Keratinocyte (primary cell): ENCODE results near the gene ITGB1BP1. TPM values are rescaled to one million over a fixed set of nuclear protein-coding genes. Genes with fewer than 3 reads are reported as not detected.

Source experiments
- DNase-seq: peaks from one replicate; pipeline ENCODE4 v3.0.0-alpha.2; 2011; ENCODE audit warnings: low read depth, missing footprints, low spot score
- FAIRE-seq: peaks from 2 replicates; lab custom pipeline; 2011; peaks lifted over from hg19 to GRCh38; lab: Jason Lieb, UNC
- H2AFZ ChIP-seq: 2 replicates; pipeline ENCODE4 v1.6.0; 2012; ENCODE audit warnings: low read length, control low read depth, inconsistent platforms; ENCODE audit not compliant: control insufficient read depth
- H3K27ac ChIP-seq: 2 replicates; pipeline ENCODE4 v1.5.1; 2011; ENCODE audit warnings: low read length; ENCODE audit not compliant: control insufficient read depth, insufficient read depth
- H3K27me3 ChIP-seq: 3 replicates; pipeline ENCODE4 v1.6.0; 2011; ENCODE audit warnings: low read length; ENCODE audit not compliant: control insufficient read depth, insufficient read depth; ENCODE audit errors: extremely low read depth
- H3K36me3 ChIP-seq, 2 experiments: 2 replicates in 1 of 2; 3 replicates in 1 of 2; pipeline ENCODE4 v1.5.1; 2011; ENCODE audit warnings: low read length in 2 of 2, mild to moderate bottlenecking in 1 of 2; ENCODE audit not compliant: control insufficient read depth in 2 of 2, insufficient read depth in 2 of 2; ENCODE audit errors: extremely low read depth in 1 of 2
- H3K4me1 ChIP-seq: 3 replicates; pipeline ENCODE4 v1.5.1; 2011; ENCODE audit warnings: low read length; ENCODE audit not compliant: control insufficient read depth, insufficient read depth; ENCODE audit errors: extremely low read depth
- H3K4me2 ChIP-seq: 3 replicates; pipeline ENCODE4 v1.6.0; 2011; ENCODE audit warnings: low read depth, low read length; ENCODE audit not compliant: control insufficient read depth, insufficient read depth; ENCODE audit errors: extremely low read depth
- H3K4me3 ChIP-seq, 3 experiments: fragments of 200-600 bp in 1 of 3; sonication (generic) in 1 of 3; 2 replicates in 2 of 3; 3 replicates in 1 of 3; pipeline ENCODE4 v1.5.1; 2011 to 2016; ENCODE audit warnings: low read length in 3 of 3, mild to moderate bottlenecking in 3 of 3, control low read depth in 2 of 3, inconsistent platforms in 1 of 3, low read depth in 1 of 3, mixed read lengths in 1 of 3, mixed run types in 1 of 3, moderate library complexity in 1 of 3; ENCODE audit not compliant: control insufficient read depth in 2 of 3, insufficient read depth in 2 of 3; ENCODE audit errors: extremely low read depth in 1 of 3
- H3K79me2 ChIP-seq: 2 replicates; pipeline ENCODE4 v1.6.0; 2012; ENCODE audit warnings: low read length; ENCODE audit not compliant: control insufficient read depth, insufficient read depth
- H3K9ac ChIP-seq: 3 replicates; pipeline ENCODE4 v1.6.0; 2011; ENCODE audit warnings: low read length; ENCODE audit not compliant: control insufficient read depth, insufficient read depth; ENCODE audit errors: extremely low read depth
- H3K9me1 ChIP-seq: 3 replicates; pipeline ENCODE4 v1.6.0; 2011; ENCODE audit warnings: low read length; ENCODE audit not compliant: control insufficient read depth, insufficient read depth; ENCODE audit errors: extremely low read depth
- H3K9me3 ChIP-seq: 2 replicates; pipeline ENCODE4 v1.5.1; 2012; ENCODE audit warnings: low read depth, low read length; ENCODE audit not compliant: control insufficient read depth
- H4K20me1 ChIP-seq: 3 replicates; pipeline ENCODE4 v1.6.0; 2011; ENCODE audit warnings: low read length; ENCODE audit not compliant: control insufficient read depth, insufficient read depth; ENCODE audit errors: extremely low read depth
- EZH2 ChIP-seq: IDR thresholded peaks from one replicate; pipeline ENCODE4 v1.6.1; 2012; ENCODE audit warnings: inconsistent platforms, mild to moderate bottlenecking, low read length, moderate library complexity
- dilution Hi-C: fragments of 300-500 bp; cut with MboI; formaldehyde crosslinking; loops from one replicate; pipeline ENCODE4 v1.7.0; 2020; ENCODE audit warnings: low sequenced_read_pairs; ENCODE audit not compliant: extremely low pct_ligation_motif_present
- polyA plus RNA-seq, 5 experiments: library from polyadenylated mRNA; depleted of rRNA in 3 of 5; stranded (reverse) in 3 of 5; stranded (forward) in 1 of 5; unstranded in 1 of 5; fragments of >200 nt; gene quantifications; 1 replicate in 1 of 5; 2 replicates in 3 of 5; 3 replicates in 1 of 5; pipeline versions ENCODE4 v1.2.1 to v1.2.3, GENCODE V29; 2011 to 2012; ENCODE audit warnings: missing spikeins in 2 of 5, low read depth in 1 of 5, low replicate concordance in 1 of 5
- TF ChIP-seq, protein P1 (sequence below), 3 experiments: IDR thresholded peaks in 1 of 3; conservative IDR thresholded peaks in 1 of 3; optimal IDR thresholded peaks in 1 of 3; 2 replicates in 2 of 3; 3 replicates in 1 of 3; pipeline versions ENCODE3 to v1.5.1; 2011; ENCODE audit warnings: low read length in 3 of 3, mild to moderate bottlenecking in 3 of 3, moderate library complexity in 2 of 3, control low read depth in 1 of 3, inconsistent platforms in 1 of 3; ENCODE audit not compliant: insufficient read depth in 2 of 3; ENCODE audit errors: extremely low read depth in 1 of 3

ITGB1BP1 gene
- polyA plus RNA-seq, 1 donor (not counting 4 experiments of a cell fraction or from before 2014, with no cell fraction given), result 169 TPM

DNA sequence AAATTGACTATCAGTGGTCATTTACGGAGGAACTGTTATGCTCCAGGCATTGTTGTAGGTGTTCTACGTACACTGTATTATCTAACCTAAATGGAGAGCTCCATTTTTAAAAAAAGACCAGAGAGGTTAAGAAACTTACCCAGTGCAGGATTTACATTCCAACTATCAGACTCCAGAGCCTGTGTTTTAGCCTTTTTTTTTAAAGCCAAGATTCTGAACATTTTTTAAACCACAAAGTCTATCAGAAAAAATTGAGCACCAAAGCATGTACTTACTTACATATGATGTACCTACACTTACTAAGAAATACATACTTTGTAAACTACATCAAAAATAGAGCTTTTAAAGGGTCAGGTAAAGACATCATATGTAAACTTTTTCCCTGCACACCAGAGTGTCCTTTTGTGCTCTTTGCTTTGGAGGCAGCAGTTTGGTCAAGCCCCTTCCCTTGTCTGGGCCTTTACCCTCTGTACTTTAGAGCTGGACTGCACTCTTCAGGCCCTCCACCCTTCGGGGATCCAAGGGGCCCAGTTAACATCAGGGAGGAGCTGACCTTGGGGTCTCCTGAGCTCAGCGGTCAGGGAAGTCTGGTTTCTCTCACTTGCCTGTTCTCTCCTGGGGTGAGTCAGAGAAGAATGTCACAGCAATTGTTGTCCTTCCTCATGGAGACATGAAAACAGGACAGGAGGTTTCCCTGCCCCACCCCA is 58.4 kb downstream of the ITGB1BP1 start:
- dilution Hi-C loops, result no loop called here
- Histone ChIP-seq H4K20me1 (peaks cover 2% of the 10 kb centered on the region), H3K4me3 (no peak overlapping the region), H3K79me2 (no peaks in the 10 kb centered on the region), H3K9me3 (no peaks in the 10 kb centered on the region), H3K27me3 (no peaks in the 10 kb centered on the region), H3K4me1 (no peaks in the 10 kb centered on the region), H3K9ac (no peak overlapping the region), H3K4me2 (no peak overlapping the region), H3K27ac (no peak overlapping the region), H3K36me3 (peaks cover 45% of the 10 kb centered on the region in 2 experiments), H3K9me1 (no peaks in the 10 kb centered on the region), H2AFZ (no peak overlapping the region)
- TF ChIP-seq, protein P1, sequence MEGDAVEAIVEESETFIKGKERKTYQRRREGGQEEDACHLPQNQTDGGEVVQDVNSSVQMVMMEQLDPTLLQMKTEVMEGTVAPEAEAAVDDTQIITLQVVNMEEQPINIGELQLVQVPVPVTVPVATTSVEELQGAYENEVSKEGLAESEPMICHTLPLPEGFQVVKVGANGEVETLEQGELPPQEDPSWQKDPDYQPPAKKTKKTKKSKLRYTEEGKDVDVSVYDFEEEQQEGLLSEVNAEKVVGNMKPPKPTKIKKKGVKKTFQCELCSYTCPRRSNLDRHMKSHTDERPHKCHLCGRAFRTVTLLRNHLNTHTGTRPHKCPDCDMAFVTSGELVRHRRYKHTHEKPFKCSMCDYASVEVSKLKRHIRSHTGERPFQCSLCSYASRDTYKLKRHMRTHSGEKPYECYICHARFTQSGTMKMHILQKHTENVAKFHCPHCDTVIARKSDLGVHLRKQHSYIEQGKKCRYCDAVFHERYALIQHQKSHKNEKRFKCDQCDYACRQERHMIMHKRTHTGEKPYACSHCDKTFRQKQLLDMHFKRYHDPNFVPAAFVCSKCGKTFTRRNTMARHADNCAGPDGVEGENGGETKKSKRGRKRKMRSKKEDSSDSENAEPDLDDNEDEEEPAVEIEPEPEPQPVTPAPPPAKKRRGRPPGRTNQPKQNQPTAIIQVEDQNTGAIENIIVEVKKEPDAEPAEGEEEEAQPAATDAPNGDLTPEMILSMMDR (optimal IDR thresholded peaks at IDR 0.05 in 1 of 3, IDR thresholded peaks at IDR 0.05 in 1 of 3, conservative IDR thresholded peaks at IDR 0.05 in 1 of 3; ENCODE audit: extremely low read depth in 1 of 3, insufficient read depth in 2 of 3, low read length in 3 of 3), result no peak
- TF ChIP-seq EZH2, result no peak
- FAIRE-seq (no peak), DNase-seq (no peak)

DNA sequence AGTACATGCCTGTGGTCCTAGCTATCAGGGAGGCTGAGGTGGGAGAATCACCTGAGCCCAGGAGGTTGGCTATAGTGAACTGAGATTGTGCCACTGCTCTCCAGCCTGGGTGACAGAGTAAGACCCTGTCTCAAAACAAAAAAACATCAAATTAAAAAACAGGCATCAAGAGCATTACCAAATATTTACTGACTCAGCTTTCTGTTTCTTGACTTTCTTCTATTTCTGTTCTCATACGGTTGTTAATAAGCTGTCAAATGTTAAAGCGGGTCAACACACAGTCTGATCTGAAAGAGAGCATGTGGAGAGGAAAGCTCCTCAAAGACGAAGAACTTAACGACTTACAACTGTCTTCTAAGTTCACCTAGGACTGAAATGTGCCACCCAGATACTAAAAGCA is 59.0 kb downstream of the ITGB1BP1 start:
- H3K36me3 ChIP-seq, result peaks cover 41 to 45% of the 10 kb centered on the region in 2 experiments
- no peaks in the 10 kb centered on the region for H3K4me1 ChIP-seq
- no peak overlapping the region for H3K4me2 ChIP-seq
- H3K9me3 ChIP-seq, result no peaks in the 10 kb centered on the region
- DNase-seq, result no peak
- H3K79me2 ChIP-seq, result no peaks in the 10 kb centered on the region
- H3K27me3 ChIP-seq, result no peaks in the 10 kb centered on the region
- TF ChIP-seq, protein P1 (optimal IDR thresholded peaks at IDR 0.05 in 1 of 3, IDR thresholded peaks at IDR 0.05 in 1 of 3, conservative IDR thresholded peaks at IDR 0.05 in 1 of 3; ENCODE audit: extremely low read depth in 1 of 3, insufficient read depth in 2 of 3, low read length in 3 of 3), result no peak
- TF ChIP-seq EZH2, result no peak
- H3K4me3 ChIP-seq, result no peak overlapping the region
- H3K9ac ChIP-seq, result no peak overlapping the region
- FAIRE-seq, result no peak
- no peak overlapping the region for H3K27ac ChIP-seq
- no peaks in the 10 kb centered on the region for H3K9me1 ChIP-seq
- no peak overlapping the region for H2AFZ ChIP-seq
- peaks cover 2% of the 10 kb centered on the region for H4K20me1 ChIP-seq
- dilution Hi-C loops, result no loop called here
